T-cell (primary cell): ENCODE data around the gene CTRL. TPM values are rescaled to one million over a fixed set of nuclear protein-coding genes. Genes with fewer than 3 reads are reported as not detected.

ENCODE experiments used
- ATAC-seq, 4 experiments: fragments of 200-7000 bp in 3 of 4; fragments of 150-1000 bp in 1 of 4; cut with Tn5 transposase; replicated peaks in 1 of 4; 1 replicate in 3 of 4; 2 replicates in 1 of 4; pipeline ENCODE4 v1.10.0; 2021; ENCODE audit warnings: moderate library complexity in 3 of 4, mild to moderate bottlenecking in 2 of 4, moderate number of reproducible peaks in 1 of 4
- CTCF ChIA-PET, 2 donors: fragments of 300-600 bp; sonication (Branson Sonifier 250); formaldehyde crosslinking; loops; one replicate each; lab custom pipeline; 2022; ENCODE audit warnings: antibody characterized with exemption in 2 of 2; lab: Charles Lee
- POLR2A ChIA-PET, 2 donors: fragments of 300-600 bp; sonication (Branson Sonifier 250); formaldehyde crosslinking; loops; one replicate each; lab custom pipeline; 2022; ENCODE audit warnings: antibody characterized with exemption in 2 of 2; lab: Charles Lee
- DNase-seq, 35 experiments: peaks; one replicate each; pipeline versions ENCODE4 v3.0.0 to v3.0.0-alpha.2; 2013 to 2023
- H3K27ac ChIP-seq: one replicate; pipeline ENCODE4 v1.5.1; 2013; ENCODE audit warnings: low read length
- H3K27me3 ChIP-seq, 2 experiments: replicated peaks in 1 of 2; 1 replicate in 1 of 2; 2 replicates in 1 of 2; pipeline versions ENCODE4 v1.6.1 to v1.7.0; 2013; ENCODE audit warnings: low read length in 1 of 2, mixed read lengths in 1 of 2; ENCODE audit not compliant: control insufficient read depth in 2 of 2, insufficient read depth in 2 of 2; ENCODE audit errors: extremely low read depth in 1 of 2
- H3K36me3 ChIP-seq, 2 donors: 1 replicate in 1 of 2; 2 replicates in 1 of 2; pipeline versions ENCODE4 v1.6.1 to v1.7.0; 2013; ENCODE audit warnings: low read length in 1 of 2; ENCODE audit not compliant: control insufficient read depth in 2 of 2, insufficient read depth in 1 of 2; ENCODE audit errors: extremely low read depth in 1 of 2
- H3K4me1 ChIP-seq, 2 experiments: 1 replicate in 1 of 2; 2 replicates in 1 of 2; pipeline versions ENCODE4 v1.6.1 to v1.7.0; 2013; ENCODE audit warnings: low read length in 2 of 2, mixed read lengths in 1 of 2; ENCODE audit not compliant: insufficient read depth in 2 of 2, control insufficient read depth in 1 of 2; ENCODE audit errors: extremely low read depth in 1 of 2
- H3K4me3 ChIP-seq, 2 donors: 1 replicate in 1 of 2; 2 replicates in 1 of 2; pipeline versions ENCODE4 v1.5.1 to v1.7.0; 2013; ENCODE audit warnings: mild to moderate bottlenecking in 2 of 2, low read length in 1 of 2, moderate library complexity in 1 of 2; ENCODE audit not compliant: control insufficient read depth in 1 of 2; ENCODE audit errors: extremely low read depth in 1 of 2
- H3K9me3 ChIP-seq: 2 replicates; pipeline ENCODE4 v1.7.0; 2013
- H3K27ac Mint-ChIP-seq, 2 donors: one replicate each; pipeline ENCODE4 v1.8.0; 2020 to 2021; ENCODE audit warnings: mild to moderate bottlenecking in 2 of 2, mixed read lengths in 2 of 2
- H3K27me3 Mint-ChIP-seq, 2 donors: one replicate each; pipeline ENCODE4 v1.8.0; 2021 to 2022; ENCODE audit warnings: mixed read lengths in 2 of 2
- H3K36me3 Mint-ChIP-seq: one replicate; pipeline ENCODE4 v1.8.0; 2021; ENCODE audit warnings: mixed read lengths
- H3K4me1 Mint-ChIP-seq, 3 donors: one replicate each; pipeline ENCODE4 v1.8.0; 2020 to 2022; ENCODE audit warnings: mixed read lengths in 3 of 3, mild to moderate bottlenecking in 1 of 3
- H3K4me3 Mint-ChIP-seq, 3 donors: one replicate each; pipeline ENCODE4 v1.8.0; 2020 to 2022; ENCODE audit warnings: mild to moderate bottlenecking in 3 of 3, mixed read lengths in 3 of 3, moderate library complexity in 3 of 3
- H3K9me3 Mint-ChIP-seq, 3 donors: one replicate each; pipeline ENCODE4 v1.8.0; 2020 to 2022; ENCODE audit warnings: mixed read lengths in 3 of 3
- WGBS: methylation state at CpG from one replicate; pipeline ENCODE4 v1.1.5; 2013; ENCODE audit warnings: missing lambda C conversion rate; ENCODE audit not compliant: insufficient coverage; 5-methylcytosine and 5-hydroxymethylcytosine counted together
- total RNA-seq, 35 experiments: library from RNA in 6 of 35; stranded (reverse) in 6 of 35; fragments of 120-200 nt in 1 of 35; gene quantifications; one replicate each; pipeline versions ENCODE4 v1.2.1 to v1.2.4 and lab custom pipeline; 2013 to 2026

CTRL gene
- total RNA-seq, 5 donors from 2014 or later (not counting 1 experiment from before 2014, with no cell fraction given): 9.4 to 14.2 (median 13.2) TPM

DNA sequence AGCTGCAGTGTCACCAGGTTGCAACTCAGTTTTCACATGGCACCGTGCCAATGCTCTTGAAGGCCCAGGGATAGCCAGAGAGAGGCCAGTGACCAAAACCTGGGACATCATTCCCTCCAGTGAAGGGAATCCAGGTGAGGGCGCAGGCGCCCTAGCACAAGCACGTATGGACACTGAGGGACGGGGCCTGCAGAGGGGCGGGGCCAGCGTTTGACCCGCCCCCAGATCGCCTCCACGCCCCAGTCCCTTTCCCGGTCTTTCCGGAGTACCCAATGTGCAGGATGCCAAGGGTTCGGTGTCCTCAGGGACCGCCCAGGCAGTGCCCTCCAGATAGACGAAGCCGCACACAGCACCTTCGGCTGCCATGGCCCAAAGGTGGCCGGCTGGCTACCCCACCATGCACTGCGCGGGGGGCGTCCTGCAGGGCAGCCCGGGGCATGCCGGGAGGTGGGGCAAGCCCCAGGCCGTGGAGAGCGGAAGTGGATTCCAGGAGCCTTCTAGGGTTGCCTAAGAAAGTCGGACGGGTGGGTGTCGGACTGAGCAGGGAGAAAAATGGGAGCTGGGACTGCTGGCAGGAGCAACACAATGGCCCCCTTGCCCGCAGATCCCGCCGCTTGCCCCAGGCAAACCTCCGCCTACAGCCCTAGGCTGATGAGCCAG, 32.1 kb upstream of the CTRL start:
- DNase-seq (no peak), ATAC-seq (no peak)
- H3K4me3 Mint-ChIP-seq: no peak overlapping the region
- Histone ChIP-seq H3K27me3 (no peaks in the 10 kb centered on the region), H3K4me3 (no peak overlapping the region), H3K4me1 (peaks cover 7 to 19% of the 10 kb centered on the region in 2 experiments), H3K36me3 (peaks cover 10 to 33% of the 10 kb centered on the region in 2 donors), H3K27ac (no peak overlapping the region), H3K9me3 (no peaks in the 10 kb centered on the region)
- no peak overlapping the region for H3K27ac Mint-ChIP-seq
- 95% methylated on average over 32 of the region's 32 CpGs for WGBS
- no peaks in the 10 kb centered on the region for H3K9me3 Mint-ChIP-seq
- H3K27me3 Mint-ChIP-seq: no peaks in the 10 kb centered on the region
- ChIA-PET POLR2A (no interaction called here), CTCF (interaction anchor here in 1 of 2 donors (0.7 kb wide), 1 partner anchor 320 kb away, joined by 3 read pairs; no protein-coding TSS in a partner anchor)
- peaks cover 15% of the 10 kb centered on the region for H3K36me3 Mint-ChIP-seq
- H3K4me1 Mint-ChIP-seq: peaks cover 15 to 29% (median 17%) of the 10 kb centered on the region in 3 donors

DNA sequence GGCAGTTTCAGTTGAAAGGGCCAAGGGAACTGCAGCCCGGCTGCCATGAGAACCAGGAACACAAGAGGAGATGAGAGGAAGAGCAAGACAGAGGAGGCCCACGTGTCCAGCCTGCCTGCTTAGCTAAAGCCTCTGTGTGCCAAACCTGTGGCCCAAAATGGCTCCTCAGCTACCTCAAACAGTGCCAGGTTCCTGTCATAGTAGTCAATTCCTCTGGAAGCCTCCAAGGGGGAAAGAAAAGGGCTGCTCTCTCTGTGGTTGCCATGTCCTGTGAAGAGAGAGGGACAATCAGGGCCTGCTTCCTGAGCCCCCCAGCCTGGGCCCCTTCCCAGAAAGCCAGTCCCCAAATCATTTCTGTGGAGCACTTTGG, 31.6 kb upstream of the CTRL start:
- DNase-seq (no peak), ATAC-seq (no peak)
- H3K4me3 ChIP-seq: no peak overlapping the region
- H3K4me1 Mint-ChIP-seq: peaks cover 15 to 29% (median 17%) of the 10 kb centered on the region in 3 donors
- WGBS: 100% methylated on average over 1 of the region's 2 CpGs
- H3K27me3 Mint-ChIP-seq: no peaks in the 10 kb centered on the region
- no peaks in the 10 kb centered on the region for H3K27me3 ChIP-seq
- peaks cover 10 to 37% of the 10 kb centered on the region in 2 donors for H3K36me3 ChIP-seq
- CTCF ChIA-PET: no interaction called here
- no peak overlapping the region for H3K27ac ChIP-seq
- POLR2A ChIA-PET: no interaction called here
- peaks cover 16% of the 10 kb centered on the region for H3K36me3 Mint-ChIP-seq
- H3K4me3 Mint-ChIP-seq: no peak overlapping the region
- H3K4me1 ChIP-seq: peaks cover 6 to 18% of the 10 kb centered on the region in 2 experiments
- no peaks in the 10 kb centered on the region for H3K9me3 ChIP-seq
- H3K27ac Mint-ChIP-seq: no peak overlapping the region
- H3K9me3 Mint-ChIP-seq: no peaks in the 10 kb centered on the region

DNA sequence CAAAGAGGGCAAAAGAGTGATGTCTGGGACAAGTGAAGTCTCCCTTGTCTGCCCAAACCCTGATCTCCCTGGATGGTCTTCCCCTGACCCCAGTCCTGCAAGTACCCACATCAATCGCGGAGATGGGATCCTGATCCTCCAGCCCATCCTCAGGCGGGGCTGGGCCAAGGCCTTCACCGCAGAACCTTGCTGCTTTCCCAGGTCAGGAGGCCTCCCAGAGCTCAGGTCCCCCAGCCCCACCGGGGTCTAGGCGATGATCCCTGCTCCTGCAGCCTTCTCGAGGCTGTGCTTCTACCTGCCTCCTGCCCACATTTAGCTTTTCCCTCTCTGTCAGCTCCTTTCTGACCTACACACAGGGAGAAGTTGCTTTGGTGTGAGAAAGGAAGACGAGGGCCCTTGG, 30.5 kb upstream of the CTRL start:
- Histone ChIP-seq H3K27ac (no peak overlapping the region), H3K27me3 (no peaks in the 10 kb centered on the region), H3K9me3 (no peaks in the 10 kb centered on the region), H3K4me1 (peaks cover 3 to 10% of the 10 kb centered on the region in 2 experiments), H3K36me3 (peaks cover 10 to 39% of the 10 kb centered on the region in 2 donors), H3K4me3 (no peak overlapping the region)
- ChIA-PET CTCF (interaction anchor here in 1 of 2 donors (0.5 kb wide), 1 partner anchor 123 kb away, joined by 6 read pairs; no protein-coding TSS in a partner anchor), POLR2A (no interaction called here)
- no peaks in the 10 kb centered on the region for H3K27me3 Mint-ChIP-seq
- DNase-seq (no peak), ATAC-seq (no peak)
- 87% methylated on average over 5 of the region's 8 CpGs for WGBS
- H3K36me3 Mint-ChIP-seq: peaks cover 18% of the 10 kb centered on the region
- peaks cover 8 to 21% (median 10%) of the 10 kb centered on the region in 3 donors for H3K4me1 Mint-ChIP-seq
- H3K9me3 Mint-ChIP-seq: no peaks in the 10 kb centered on the region
- no peak overlapping the region for H3K4me3 Mint-ChIP-seq
- H3K27ac Mint-ChIP-seq: no peak overlapping the region

DNA sequence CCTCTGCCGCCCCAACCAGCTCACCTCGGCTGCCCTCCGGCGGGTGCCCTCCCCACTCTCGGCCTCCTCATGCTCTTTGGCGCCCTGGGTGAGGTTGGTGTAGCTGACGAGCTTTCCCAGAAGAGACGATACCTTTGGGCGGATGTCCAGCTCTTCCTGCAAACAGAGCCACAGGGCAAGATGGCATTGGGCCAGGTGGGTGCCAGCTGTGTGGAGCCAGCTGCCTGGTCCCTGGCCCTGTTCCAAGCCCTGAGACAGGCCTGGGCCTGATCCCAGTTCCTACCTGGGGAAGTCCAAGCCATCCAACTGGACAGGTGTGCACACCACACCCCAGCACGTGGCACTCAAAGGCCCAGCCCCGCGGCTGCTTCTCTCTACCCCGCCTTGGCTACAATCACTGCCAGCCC, 29.9 kb upstream of the CTRL start:
- Histone ChIP-seq H3K4me3 (no peak overlapping the region), H3K27me3 (no peaks in the 10 kb centered on the region), H3K36me3 (peaks cover 10 to 39% of the 10 kb centered on the region in 2 donors), H3K9me3 (no peaks in the 10 kb centered on the region), H3K27ac (no peak overlapping the region), H3K4me1 (peaks cover 0 to 4% of the 10 kb centered on the region in 2 experiments)
- Mint-ChIP-seq H3K4me3 (no peak overlapping the region), H3K4me1 (peaks cover 2 to 15% (median 4%) of the 10 kb centered on the region in 3 donors), H3K27ac (no peak overlapping the region), H3K9me3 (no peaks in the 10 kb centered on the region), H3K27me3 (no peaks in the 10 kb centered on the region), H3K36me3 (peaks cover 18% of the 10 kb centered on the region)
- no peak for ATAC-seq
- ChIA-PET CTCF (interaction anchor here in 1 of 2 donors (0.5 kb wide), 1 partner anchor 123 kb away, joined by 6 read pairs; no protein-coding TSS in a partner anchor), POLR2A (no interaction called here)
- no peak for DNase-seq
- WGBS: 98% methylated on average over 8 of the region's 13 CpGs

DNA sequence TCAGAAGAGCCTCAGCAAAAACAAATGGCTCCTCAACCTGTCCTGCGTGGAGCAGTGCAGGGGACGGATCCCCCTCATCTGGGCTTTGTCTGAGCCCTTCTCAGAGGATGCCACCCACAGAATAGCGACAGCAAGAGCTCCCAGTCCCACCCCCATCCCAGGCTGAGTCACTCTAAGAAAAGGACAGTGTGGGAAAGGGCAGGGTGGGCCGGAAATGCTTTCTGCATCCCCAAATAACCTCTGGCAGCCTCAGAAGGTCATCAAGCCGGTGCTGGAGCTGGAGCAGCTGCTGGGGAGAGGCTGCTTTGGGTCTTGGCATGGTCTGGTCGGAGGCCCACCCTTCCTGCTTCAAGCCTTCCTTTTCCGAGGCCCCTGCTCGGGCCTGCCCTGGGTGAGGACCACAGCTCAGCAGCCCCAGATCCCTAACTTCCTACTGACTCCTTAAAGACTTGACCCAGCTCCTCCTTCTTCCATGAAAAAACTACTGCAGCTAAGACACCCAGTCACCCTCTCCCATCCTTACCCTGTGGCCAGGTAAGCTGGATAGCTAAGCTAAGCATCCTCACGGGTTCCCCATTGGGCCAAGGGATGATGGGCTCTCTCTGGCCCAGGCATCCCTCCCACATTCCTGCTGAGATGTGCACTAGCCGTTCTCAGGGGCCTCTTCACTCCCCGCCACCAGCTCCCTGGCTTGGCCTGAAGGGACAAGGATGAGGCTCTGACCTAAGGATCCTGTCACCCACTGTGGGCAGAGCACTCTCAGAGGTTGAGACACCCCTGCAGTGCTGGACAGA, 28.1 kb upstream of the CTRL start:
- ChIA-PET POLR2A (no interaction called here), CTCF (no interaction called here)
- no peaks in the 10 kb centered on the region for H3K9me3 ChIP-seq
- no peak overlapping the region for H3K4me3 ChIP-seq
- Mint-ChIP-seq H3K4me1 (peaks cover 0 to 3% (median 0%) of the 10 kb centered on the region in 3 donors), H3K36me3 (peaks cover 18% of the 10 kb centered on the region), H3K4me3 (no peak overlapping the region), H3K27ac (no peak overlapping the region), H3K9me3 (no peaks in the 10 kb centered on the region), H3K27me3 (no peaks in the 10 kb centered on the region)
- 98% methylated on average over 6 of the region's 11 CpGs for WGBS
- DNase-seq (no peak), ATAC-seq (no peak)
- peaks cover 13 to 39% of the 10 kb centered on the region in 2 donors for H3K36me3 ChIP-seq
- H3K27me3 ChIP-seq: no peaks in the 10 kb centered on the region
- H3K4me1 ChIP-seq: no peaks in the 10 kb centered on the region
- no peak overlapping the region for H3K27ac ChIP-seq

DNA sequence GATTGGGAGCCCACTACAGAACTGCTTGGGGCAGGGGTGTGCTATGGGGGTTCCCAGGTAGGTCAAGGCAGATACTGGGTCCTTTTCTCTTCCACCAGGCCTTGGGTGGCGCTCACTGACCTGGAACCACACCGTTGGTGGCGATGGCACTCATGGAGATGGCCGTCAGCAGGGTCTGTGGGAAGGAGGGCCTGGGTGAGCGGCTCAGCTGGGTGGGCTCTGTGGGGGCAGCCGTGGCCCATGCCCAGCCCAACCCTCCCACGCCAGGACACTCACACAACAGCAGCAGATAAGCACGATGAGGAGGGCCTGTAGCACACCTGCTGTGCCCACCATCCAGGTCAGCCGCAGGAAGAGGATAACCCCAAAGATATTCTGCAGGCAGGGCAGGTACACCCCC, 26.0 kb upstream of the CTRL start:
- ChIA-PET CTCF (interaction anchor here in 1 of 2 donors (0.7 kb wide), 1 partner anchor 17 kb away, joined by 3 read pairs; no protein-coding TSS in a partner anchor), POLR2A (no interaction called here)
- H3K36me3 Mint-ChIP-seq: peaks cover 20% of the 10 kb centered on the region
- Histone ChIP-seq H3K4me1 (no peaks in the 10 kb centered on the region), H3K4me3 (no peak overlapping the region), H3K36me3 (peaks cover 17 to 36% of the 10 kb centered on the region in 2 donors), H3K27ac (no peak overlapping the region), H3K9me3 (no peaks in the 10 kb centered on the region), H3K27me3 (no peaks in the 10 kb centered on the region)
- H3K9me3 Mint-ChIP-seq: no peaks in the 10 kb centered on the region
- DNase-seq (no peak), ATAC-seq (no peak)
- WGBS: 100% methylated on average over 3 of the region's 9 CpGs
- H3K27me3 Mint-ChIP-seq: no peaks in the 10 kb centered on the region
- no peak overlapping the region for H3K27ac Mint-ChIP-seq
- H3K4me1 Mint-ChIP-seq: no peaks in the 10 kb centered on the region
- no peak overlapping the region for H3K4me3 Mint-ChIP-seq
